HCT116 (cell line): Measurements from ENCODE around the gene C2orf68. TPM values are rescaled to one million over a fixed set of nuclear protein-coding genes. Genes with fewer than 3 reads are reported as not detected.

ENCODE experiments used
- ATAC-seq: fragments of 200-7000 bp; cut with Tn5 transposase; 2 replicates; pipeline ENCODE4 v1.9.1; 2020; ENCODE audit warnings: mild to moderate bottlenecking, moderate library complexity
- BruUV-seq: library from RNA; stranded (reverse); fragments of 400-500 nt; replicated peaks from 2 replicates; lab custom pipeline; 2021; lab: Mats Ljungman, UMichigan
- CTCF ChIA-PET: fragments of 300-600 bp; sonication (Branson Sonifier 250); formaldehyde crosslinking; loops from one replicate; lab custom pipeline; 2021; ENCODE audit warnings: antibody characterized with exemption; lab: Charles Lee
- POLR2A ChIA-PET: fragments of 300-600, 350-600 bp; sonication (Branson Sonifier 250); formaldehyde crosslinking; loops from one replicate; lab custom pipeline; 2021; ENCODE audit warnings: antibody characterized with exemption; lab: Charles Lee
- RAD21 ChIA-PET, 2 experiments: fragments of 300-600 bp; sonication (Branson Sonifier 250); formaldehyde crosslinking; loops; one replicate each; lab custom pipeline; 2023; ENCODE audit warnings: low total read pairs in 2 of 2; ENCODE audit not compliant: uncharacterized antibody in 2 of 2, unreplicated experiment in 2 of 2, low non-redundant PET in 1 of 2; lab: Charles Lee
- DNase-seq: peaks from one replicate; pipeline ENCODE4 v3.0.0-alpha.2; 2010; ENCODE audit warnings: low read depth, low spot score
- H2AFZ ChIP-seq: fragments of 200-600 bp; shearing (Covaris generic), sonication (generic); 2 replicates; pipeline ENCODE4 v1.6.1; 2017; ENCODE audit warnings: low read depth, mixed run types, mixed read lengths, antibody characterized with exemption, low read length; ENCODE audit not compliant: poor library complexity, severe bottlenecking
- H3K27ac ChIP-seq: 2 replicates; pipeline ENCODE4 v1.5.1; 2012; ENCODE audit warnings: low read depth, low read length
- H3K27me3 ChIP-seq: fragments of 200-600 bp; sonication (generic); 2 replicates; pipeline ENCODE4 v1.6.1; 2016; ENCODE audit warnings: mixed run types, low read length, mixed read lengths; ENCODE audit not compliant: insufficient read depth
- H3K36me3 ChIP-seq, 2 experiments: fragments of 200-500 bp in 1 of 2; fragments of 200-600 bp in 1 of 2; sonication (Bioruptor generic) in 1 of 2; sonication (generic) in 1 of 2; 2 replicates each; pipeline versions ENCODE4 v1.5.1 to v1.6.1; 2014 to 2016; ENCODE audit warnings: low read length in 2 of 2, inconsistent platforms in 1 of 2, mixed read lengths in 1 of 2, mixed run types in 1 of 2; ENCODE audit not compliant: insufficient read depth in 2 of 2, control insufficient read depth in 1 of 2
- H3K4me1 ChIP-seq, 2 experiments: fragments of 200-600 bp in 1 of 2; sonication (generic) in 1 of 2; 2 replicates each; pipeline versions ENCODE4 v1.5.1 to v1.6.1; 2012 to 2017; ENCODE audit warnings: low read length in 2 of 2, inconsistent platforms in 1 of 2, mild to moderate bottlenecking in 1 of 2, mixed read lengths in 1 of 2, mixed run types in 1 of 2, moderate library complexity in 1 of 2; ENCODE audit not compliant: insufficient read depth in 2 of 2, control insufficient read depth in 1 of 2
- H3K4me2 ChIP-seq: fragments of 200-600 bp; sonication (generic); 2 replicates; pipeline ENCODE4 v1.6.1; 2017; ENCODE audit warnings: mixed run types, low read length, mixed read lengths
- H3K4me3 ChIP-seq, 2 experiments: fragments of 200-600 bp in 1 of 2; sonication (generic) in 1 of 2; replicated peaks in 1 of 2; 2 replicates each; pipeline ENCODE4 v1.5.1; 2011 to 2016; ENCODE audit warnings: low read length in 2 of 2, control low read depth in 1 of 2, low read depth in 1 of 2, mild to moderate bottlenecking in 1 of 2, mixed read lengths in 1 of 2, mixed run types in 1 of 2
- H3K79me2 ChIP-seq: fragments of 200-600 bp; sonication (generic); 2 replicates; pipeline ENCODE4 v1.6.1; 2017; ENCODE audit warnings: mild to moderate bottlenecking, mixed run types, low read length, moderate library complexity, mixed read lengths; ENCODE audit not compliant: insufficient read depth
- H3K9ac ChIP-seq: fragments of 200-600 bp; sonication (generic); 2 replicates; pipeline ENCODE4 v1.6.1; 2016; ENCODE audit warnings: low read length, mixed read lengths
- H3K9me2 ChIP-seq: fragments of 200-600 bp; sonication (generic), shearing (Covaris generic); 2 replicates; pipeline ENCODE4 v1.6.1; 2017; ENCODE audit warnings: mixed run types, mild to moderate bottlenecking, moderate library complexity; ENCODE audit not compliant: insufficient read depth
- H3K9me3 ChIP-seq, 2 experiments: fragments of 200-500 bp in 1 of 2; fragments of 200-600 bp in 1 of 2; sonication (Bioruptor generic) in 1 of 2; sonication (generic) in 1 of 2; 2 replicates each; pipeline ENCODE4 v1.6.1; 2014 to 2017; ENCODE audit warnings: low read length in 2 of 2, mixed read lengths in 2 of 2, inconsistent platforms in 1 of 2, low read depth in 1 of 2, mild to moderate bottlenecking in 1 of 2, mixed run types in 1 of 2, moderate library complexity in 1 of 2; ENCODE audit not compliant: control insufficient read depth in 1 of 2, insufficient read depth in 1 of 2
- H4K20me1 ChIP-seq: fragments of 200-600 bp; sonication (generic), shearing (Covaris generic); 2 replicates; pipeline ENCODE4 v1.6.1; 2017; ENCODE audit warnings: mixed run types, mild to moderate bottlenecking, moderate library complexity; ENCODE audit not compliant: insufficient read depth
- CEBPB ChIP-seq: IDR thresholded peaks from 2 replicates; pipeline ENCODE4 v1.6.1; 2012; ENCODE audit warnings: low read depth
- EGR1 ChIP-seq: IDR thresholded peaks from 2 replicates; pipeline ENCODE4 v1.6.1; 2012; ENCODE audit warnings: low read depth
- ELF1 ChIP-seq: IDR thresholded peaks from 2 replicates; pipeline ENCODE4 v1.6.1; 2012; ENCODE audit warnings: low read depth, borderline replicate concordance
- EZH2 ChIP-seq: fragments of 200-600 bp; sonication (generic); IDR thresholded peaks from 2 replicates; pipeline ENCODE4 v1.6.1; 2017; ENCODE audit warnings: antibody characterized with exemption, mixed run types
- FOSL1 ChIP-seq: IDR thresholded peaks from 2 replicates; pipeline ENCODE4 v1.6.1; 2012; ENCODE audit warnings: low read depth
- JUND ChIP-seq: IDR thresholded peaks from 2 replicates; pipeline ENCODE4 v1.6.1; 2012
- MAX ChIP-seq: IDR thresholded peaks from 2 replicates; pipeline ENCODE4 v1.6.1; 2012
- POLR2A ChIP-seq: IDR thresholded peaks from 2 replicates; pipeline ENCODE4 v1.7.0; 2011; ENCODE audit warnings: borderline replicate concordance; ENCODE audit not compliant: insufficient read depth, insufficient read length; ENCODE audit errors: extremely low read depth
- RAD21 ChIP-seq: IDR thresholded peaks from 2 replicates; pipeline ENCODE4 v1.6.1; 2012; ENCODE audit warnings: low read depth, mild to moderate bottlenecking
- SIN3A ChIP-seq: IDR thresholded peaks from 2 replicates; pipeline ENCODE4 v1.6.1; 2012; ENCODE audit warnings: low read depth
- SP1 ChIP-seq: IDR thresholded peaks from 2 replicates; pipeline ENCODE4 v1.6.1; 2012; ENCODE audit warnings: low read depth
- ZNF274 ChIP-seq: fragments of 200-500 bp; sonication (Bioruptor generic); IDR thresholded peaks from 2 replicates; pipeline ENCODE4 v1.6.1; 2014; ENCODE audit warnings: mild to moderate bottlenecking, low read depth, low read length, inconsistent platforms
- intact Hi-C: fragments of 100-400 bp; cut with micrococcal nuclease; formaldehyde crosslinking; loops from 2 replicates; pipeline ENCODE4 v1.10.0; 2022
- total RNA-seq: library from RNA; stranded (reverse); gene quantifications from one replicate; pipeline ENCODE4 v1.2.1, GENCODE V29; 2021; ENCODE audit not compliant: unreplicated experiment
- TF ChIP-seq, protein P1 (sequence below): IDR thresholded peaks from 2 replicates; pipeline ENCODE4 v1.6.1; 2012; ENCODE audit warnings: low read depth
- TF ChIP-seq, protein P2 (sequence below), 3 experiments: fragments of 200-600 bp in 1 of 3; sonication (generic) in 1 of 3; IDR thresholded peaks in 2 of 3; conservative IDR thresholded peaks in 1 of 3; 2 replicates each; pipeline ENCODE4 v1.5.1; 2012 to 2017; ENCODE audit warnings: low read depth in 2 of 3, low read length in 2 of 3, antibody characterized with exemption in 1 of 3, borderline replicate concordance in 1 of 3, control low read depth in 1 of 3, mild to moderate bottlenecking in 1 of 3, mixed read lengths in 1 of 3, mixed run types in 1 of 3, moderate library complexity in 1 of 3; ENCODE audit not compliant: insufficient read depth in 1 of 3

C2orf68 gene
- total RNA-seq, 1 experiment from 2014 or later: 21.8 TPM

DNA sequence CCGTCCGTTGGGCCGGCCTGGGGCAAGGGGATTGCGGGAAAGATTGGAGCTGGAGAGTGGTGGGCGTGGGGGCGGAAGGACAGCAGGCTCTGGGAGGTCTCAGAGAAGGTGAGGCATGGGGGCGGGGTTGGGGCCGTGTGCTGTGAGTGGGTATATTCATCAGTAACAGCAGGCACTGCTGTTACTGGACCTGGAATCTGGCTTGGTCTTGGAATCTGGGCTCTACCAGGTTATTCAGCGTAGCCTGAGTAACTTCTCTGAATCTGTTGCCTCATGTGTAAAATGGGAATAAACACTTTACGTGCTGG is 15.9 kb downstream of the C2orf68 start:
- H2AFZ ChIP-seq: no peak overlapping the region
- RAD21 ChIA-PET: no interaction called here
- DNase-seq (no peak), ATAC-seq (peak; percentile 35)
- H3K4me2 ChIP-seq: peak overlapping the region; percentile 90
- H4K20me1 ChIP-seq: no peaks in the 10 kb centered on the region
- intact Hi-C loops: no loop called here
- H3K9me2 ChIP-seq: no peaks in the 10 kb centered on the region
- H3K4me3 ChIP-seq: peak overlapping the region; percentile 86 to 95
- TF ChIP-seq EGR1 (no peak), ZNF274 (no peak), SP1 (no peak), JUND (no peak)
- peaks cover 8 to 28% of the 10 kb centered on the region in 2 experiments; a peak in 3 of 4 replicates for H3K4me1 ChIP-seq
- peak overlapping the region; percentile 82 for H3K9ac ChIP-seq
- CTCF ChIA-PET: no interaction called here
- BruUV-seq: no TSS peak
- peaks cover 18% of the 10 kb centered on the region for H3K79me2 ChIP-seq
- POLR2A ChIA-PET: interaction anchor here (1.0 to 1.5 kb wide), 9 partner anchors 8 to 241 kb away, joined by 3 to 9 read pairs (median 3); partner anchors contain the start of genes C2orf68, ELMOD3, RETSAT and VAMP5
- peaks cover 4 to 5% of the 10 kb centered on the region in 2 experiments; a peak in 3 of 4 replicates for H3K36me3 ChIP-seq
- H3K9me3 ChIP-seq: no peaks in the 10 kb centered on the region
- no peaks in the 10 kb centered on the region for H3K27me3 ChIP-seq
- H3K27ac ChIP-seq: peak overlapping the region; percentile 72

DNA sequence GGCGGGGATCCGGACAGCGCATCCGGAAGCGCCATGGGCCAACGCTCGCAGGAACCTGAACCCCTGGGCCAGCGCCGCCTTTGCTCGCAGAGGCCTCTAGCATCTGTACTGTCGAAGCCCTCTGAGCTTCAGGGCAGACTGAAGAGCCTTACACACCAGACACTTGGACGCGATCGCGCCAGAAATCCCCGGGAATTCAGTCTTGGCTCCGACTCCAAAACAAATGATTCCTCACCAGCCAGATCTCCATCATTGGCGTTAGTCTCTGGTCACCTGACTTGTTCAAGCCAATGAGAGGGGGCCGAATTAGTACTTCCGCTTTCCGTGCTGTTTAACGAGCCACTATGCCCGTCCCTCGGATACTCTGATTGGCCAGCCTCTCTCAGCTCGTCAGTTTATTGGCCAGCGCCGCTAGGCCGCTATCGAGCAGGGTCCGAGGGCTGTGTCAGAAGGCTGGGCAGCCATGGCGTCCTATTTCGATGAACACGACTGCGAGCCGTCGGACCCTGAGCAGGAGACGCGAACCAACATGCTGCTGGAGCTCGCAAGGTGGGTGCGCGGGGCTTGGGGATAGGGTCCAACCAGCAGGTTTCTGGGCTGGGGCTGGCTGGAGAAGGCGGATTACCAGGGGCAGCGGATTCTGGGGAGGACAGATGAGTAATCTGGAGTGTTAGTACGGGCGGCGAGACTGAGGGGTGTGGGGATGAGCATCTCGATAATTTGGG is 16.4 kb downstream of the C2orf68 start, which contains the start of gene RNF181:
Gene RNF181 (plus strand): TSS at position 445 of the 725 bp plus-strand sequence. CDS start 19 bp downstream, at position 464.
- H3K4me1 ChIP-seq: peaks cover 8 to 28% of the 10 kb centered on the region in 2 experiments; a peak in 3 of 4 replicates
- H2AFZ ChIP-seq: no peak within 1 kb of the TSS
- peak within 1 kb of the TSS; percentile 82 for H3K9ac ChIP-seq
- RAD21 ChIA-PET: interaction anchor here in 1 of 2 experiments (0.6 kb wide), 2 partner anchors 147 to 487 kb away, joined by 3 read pairs; no protein-coding TSS in a partner anchor
- peak within 1 kb of the TSS; percentile 86 to 95 for H3K4me3 ChIP-seq
- peaks cover 4 to 5% of the 10 kb centered on the region in 2 experiments; a peak in 3 of 4 replicates for H3K36me3 ChIP-seq
- POLR2A ChIA-PET: interaction anchor here (0.8 to 1.5 kb wide), 10 partner anchors 8 to 241 kb away, joined by 3 to 9 read pairs (median 4); partner anchors contain the start of genes C2orf68, ELMOD3, RETSAT and VAMP5
- H3K9me2 ChIP-seq: no peaks in the 10 kb centered on the region
- no peaks in the 10 kb centered on the region for H3K27me3 ChIP-seq
- intact Hi-C loops: no loop called here
- H3K79me2 ChIP-seq: peaks cover 18% of the 10 kb centered on the region
- peak within 1 kb of the TSS; percentile 90 for H3K4me2 ChIP-seq
- ATAC-seq (peak; percentile 98), DNase-seq (peak; percentile 96)
- no peaks in the 10 kb centered on the region for H3K9me3 ChIP-seq
- peak within 1 kb of the TSS; percentile 72 for H3K27ac ChIP-seq
- CTCF ChIA-PET: no interaction called here
- no peaks in the 10 kb centered on the region for H4K20me1 ChIP-seq
- BruUV-seq: no TSS peak
- TF ChIP-seq ZNF274 (no peak), MAX (no peak), ELF1 (no peak), EGR1 (no peak), RAD21 (no peak), SIN3A (no peak), JUND (no peak), FOSL1 (no peak), CEBPB (no peak), POLR2A (peak; percentile 81), EZH2 (no peak)
- TF ChIP-seq, protein P1, sequence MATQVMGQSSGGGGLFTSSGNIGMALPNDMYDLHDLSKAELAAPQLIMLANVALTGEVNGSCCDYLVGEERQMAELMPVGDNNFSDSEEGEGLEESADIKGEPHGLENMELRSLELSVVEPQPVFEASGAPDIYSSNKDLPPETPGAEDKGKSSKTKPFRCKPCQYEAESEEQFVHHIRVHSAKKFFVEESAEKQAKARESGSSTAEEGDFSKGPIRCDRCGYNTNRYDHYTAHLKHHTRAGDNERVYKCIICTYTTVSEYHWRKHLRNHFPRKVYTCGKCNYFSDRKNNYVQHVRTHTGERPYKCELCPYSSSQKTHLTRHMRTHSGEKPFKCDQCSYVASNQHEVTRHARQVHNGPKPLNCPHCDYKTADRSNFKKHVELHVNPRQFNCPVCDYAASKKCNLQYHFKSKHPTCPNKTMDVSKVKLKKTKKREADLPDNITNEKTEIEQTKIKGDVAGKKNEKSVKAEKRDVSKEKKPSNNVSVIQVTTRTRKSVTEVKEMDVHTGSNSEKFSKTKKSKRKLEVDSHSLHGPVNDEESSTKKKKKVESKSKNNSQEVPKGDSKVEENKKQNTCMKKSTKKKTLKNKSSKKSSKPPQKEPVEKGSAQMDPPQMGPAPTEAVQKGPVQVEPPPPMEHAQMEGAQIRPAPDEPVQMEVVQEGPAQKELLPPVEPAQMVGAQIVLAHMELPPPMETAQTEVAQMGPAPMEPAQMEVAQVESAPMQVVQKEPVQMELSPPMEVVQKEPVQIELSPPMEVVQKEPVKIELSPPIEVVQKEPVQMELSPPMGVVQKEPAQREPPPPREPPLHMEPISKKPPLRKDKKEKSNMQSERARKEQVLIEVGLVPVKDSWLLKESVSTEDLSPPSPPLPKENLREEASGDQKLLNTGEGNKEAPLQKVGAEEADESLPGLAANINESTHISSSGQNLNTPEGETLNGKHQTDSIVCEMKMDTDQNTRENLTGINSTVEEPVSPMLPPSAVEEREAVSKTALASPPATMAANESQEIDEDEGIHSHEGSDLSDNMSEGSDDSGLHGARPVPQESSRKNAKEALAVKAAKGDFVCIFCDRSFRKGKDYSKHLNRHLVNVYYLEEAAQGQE: no peak
- TF ChIP-seq, protein P2, sequence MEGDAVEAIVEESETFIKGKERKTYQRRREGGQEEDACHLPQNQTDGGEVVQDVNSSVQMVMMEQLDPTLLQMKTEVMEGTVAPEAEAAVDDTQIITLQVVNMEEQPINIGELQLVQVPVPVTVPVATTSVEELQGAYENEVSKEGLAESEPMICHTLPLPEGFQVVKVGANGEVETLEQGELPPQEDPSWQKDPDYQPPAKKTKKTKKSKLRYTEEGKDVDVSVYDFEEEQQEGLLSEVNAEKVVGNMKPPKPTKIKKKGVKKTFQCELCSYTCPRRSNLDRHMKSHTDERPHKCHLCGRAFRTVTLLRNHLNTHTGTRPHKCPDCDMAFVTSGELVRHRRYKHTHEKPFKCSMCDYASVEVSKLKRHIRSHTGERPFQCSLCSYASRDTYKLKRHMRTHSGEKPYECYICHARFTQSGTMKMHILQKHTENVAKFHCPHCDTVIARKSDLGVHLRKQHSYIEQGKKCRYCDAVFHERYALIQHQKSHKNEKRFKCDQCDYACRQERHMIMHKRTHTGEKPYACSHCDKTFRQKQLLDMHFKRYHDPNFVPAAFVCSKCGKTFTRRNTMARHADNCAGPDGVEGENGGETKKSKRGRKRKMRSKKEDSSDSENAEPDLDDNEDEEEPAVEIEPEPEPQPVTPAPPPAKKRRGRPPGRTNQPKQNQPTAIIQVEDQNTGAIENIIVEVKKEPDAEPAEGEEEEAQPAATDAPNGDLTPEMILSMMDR (IDR thresholded peaks at IDR 0.05 in 2 of 3, conservative IDR thresholded peaks at IDR 0.05 in 1 of 3; ENCODE audit: borderline replicate concordance in 1 of 3, insufficient read depth in 1 of 3, low read depth in 2 of 3, low read length in 2 of 3): no peak
